ENCODE results near the gene PRDM15.

Gene PRDM15

DNA sequence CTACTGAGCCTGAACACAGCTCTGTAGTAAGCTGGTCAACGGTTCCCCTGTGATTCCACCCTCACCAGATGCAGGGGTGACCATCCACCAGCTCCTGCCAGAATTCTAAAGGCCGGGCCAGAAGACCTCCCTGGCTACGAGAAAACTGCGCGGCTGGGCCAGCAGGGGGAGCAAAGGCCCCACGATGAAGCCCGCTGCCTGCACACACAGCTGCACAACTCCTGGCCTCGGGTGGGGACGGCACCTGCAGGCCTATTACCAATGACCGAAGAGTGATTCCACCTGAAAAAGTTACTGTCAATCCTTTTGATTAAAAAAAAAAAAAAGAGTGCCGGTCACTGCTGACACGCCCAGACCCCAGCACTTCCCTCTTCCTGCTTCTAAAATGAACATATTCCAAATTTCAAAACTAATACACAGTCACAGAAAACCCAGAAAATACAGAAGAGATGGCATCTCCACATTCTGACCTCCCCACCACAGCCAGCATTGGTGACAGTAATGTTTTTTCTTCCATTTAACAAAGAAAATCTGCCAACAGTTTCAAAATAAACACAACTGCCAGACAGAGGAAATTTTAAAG is 62.5 kb downstream of the PRDM15 start:
- Histone ChIP-seq H4K20me1 (no peaks in the 10 kb centered on the region), H3K9ac (no peak overlapping the region), H3K9me3 (no peaks in the 10 kb centered on the region), H3K4me3 (no peak overlapping the region), H3K27ac (peak overlapping the region; percentile 35), H3K4me2 (0 out of 2 replicates have a peak overlapping the region, but pooled peaks have one; percentile 16), H3K4me1 (peaks cover 35% of the 10 kb centered on the region), H3K27me3 (no peaks in the 10 kb centered on the region), H3K36me3 (peaks cover 44% of the 10 kb centered on the region)
- no peak for TF ChIP-seq Cebpa-rat (IDR thresholded peaks at IDR 0.05)

DNA sequence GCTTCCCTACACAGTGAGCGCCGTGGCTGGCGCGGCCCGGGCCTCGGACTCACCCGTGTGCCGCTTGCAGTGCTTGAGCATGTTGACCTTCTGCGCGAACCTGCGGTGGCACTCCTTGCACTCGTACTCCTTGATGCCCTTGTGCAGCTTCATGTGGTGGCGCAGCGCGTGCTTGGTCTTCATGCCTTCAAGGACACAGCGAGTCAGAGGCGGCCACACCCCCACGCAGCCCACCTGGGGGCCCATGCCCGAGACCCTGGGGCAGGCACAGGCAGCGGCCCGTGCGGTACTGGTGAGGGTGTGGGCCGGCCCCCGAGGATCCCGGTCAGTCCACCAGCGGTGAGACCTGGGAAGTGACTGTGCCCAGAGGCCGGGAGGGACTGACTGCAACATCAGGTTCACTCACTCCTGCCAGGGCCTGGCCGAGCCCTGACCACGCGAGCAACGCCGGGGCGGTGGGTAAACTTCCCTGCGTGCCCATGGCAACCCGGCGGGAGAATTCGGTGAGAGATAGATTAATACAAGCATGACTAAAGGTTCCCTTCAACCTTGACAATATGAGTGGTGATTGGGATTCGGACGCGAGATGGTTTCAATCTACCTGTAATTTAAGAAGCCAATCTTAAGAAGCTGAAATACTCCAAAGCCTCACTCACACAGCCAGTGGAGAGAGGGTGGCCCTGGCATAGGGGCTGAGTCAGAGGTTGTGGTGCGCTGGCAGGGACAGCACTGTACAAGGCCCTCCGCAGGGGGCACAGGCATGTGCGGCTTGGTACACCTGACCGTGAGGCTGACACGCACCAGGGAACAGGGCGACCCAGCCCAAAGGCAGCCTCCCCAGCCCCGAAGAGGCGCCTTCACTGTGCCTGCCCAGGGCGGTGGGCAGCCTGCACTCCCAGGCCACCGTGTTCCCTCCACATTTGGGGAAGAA is 63.2 kb downstream of the PRDM15 start:
- H3K36me3 ChIP-seq = peaks cover 51% of the 10 kb centered on the region
- no peaks in the 10 kb centered on the region for H4K20me1 ChIP-seq

DNA sequence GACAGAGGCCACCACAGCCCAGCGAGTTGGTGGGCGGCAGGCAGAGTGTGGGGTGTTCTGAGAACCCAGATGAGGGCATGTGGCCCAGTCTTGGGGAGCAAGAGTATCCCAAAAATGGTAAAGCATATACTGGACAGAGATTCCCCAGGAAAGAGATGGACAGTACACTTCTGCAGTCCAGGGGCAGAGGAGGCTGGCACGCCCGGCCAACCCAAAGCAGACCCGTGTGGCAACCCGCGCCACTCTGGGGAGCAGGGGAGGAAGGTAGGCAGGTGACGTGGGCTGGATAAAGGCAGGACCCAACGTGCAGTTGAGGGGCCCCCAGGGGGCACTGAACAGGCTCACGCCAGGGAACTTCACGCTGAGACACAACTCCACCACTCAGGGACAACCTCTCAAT is 65.9 kb downstream of the PRDM15 start:
- Histone ChIP-seq H3K4me3 (no peak overlapping the region), H3K36me3 (peaks cover 68% of the 10 kb centered on the region), H3K27me3 (no peaks in the 10 kb centered on the region), H3K27ac (0 out of 2 replicates have a peak overlapping the region, but pooled peaks have one; percentile 2), H3K4me2 (no peak overlapping the region), H3K9ac (no peak overlapping the region), H3K4me1 (peaks cover 26% of the 10 kb centered on the region), H3K9me3 (no peaks in the 10 kb centered on the region), H4K20me1 (no peaks in the 10 kb centered on the region)
- no peak for TF ChIP-seq Cebpa-rat (IDR thresholded peaks at IDR 0.05)

More for the DNA sequence above, 63.2 kb downstream of the PRDM15 start:
- no peak for TF ChIP-seq Cebpa-rat (IDR thresholded peaks at IDR 0.05)
- no peak overlapping the region for H3K4me3 ChIP-seq
- no peak overlapping the region for H3K9ac ChIP-seq
- peak overlapping the region; percentile 35 for H3K27ac ChIP-seq
- H3K9me3 ChIP-seq = no peaks in the 10 kb centered on the region
- H3K27me3 ChIP-seq = no peaks in the 10 kb centered on the region
- H3K4me2 ChIP-seq = no peak overlapping the region
- peaks cover 29% of the 10 kb centered on the region for H3K4me1 ChIP-seq

DNA sequence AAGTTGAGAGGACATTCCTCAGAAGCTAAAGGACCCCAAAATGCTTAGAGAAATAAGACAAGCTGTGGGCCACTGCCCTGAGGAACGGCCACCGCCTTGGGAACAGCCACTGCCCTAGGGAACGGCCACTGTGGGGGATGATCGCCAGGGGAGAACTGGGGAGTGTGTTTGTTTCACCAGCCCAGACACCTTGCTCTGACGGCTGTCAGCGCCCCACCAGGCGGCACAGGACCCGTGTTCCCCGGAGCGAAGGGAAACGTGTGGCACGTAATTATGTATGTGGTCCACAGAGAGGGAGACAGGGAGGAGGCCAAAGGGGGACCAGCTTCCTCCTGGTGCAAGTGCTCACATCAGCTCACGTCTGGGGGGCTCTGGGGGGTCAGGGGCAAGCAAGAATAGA is 66.5 kb downstream of the PRDM15 start:
- Histone ChIP-seq H3K36me3 (peaks cover 73% of the 10 kb centered on the region), H3K27ac (no peak overlapping the region)

DNA sequence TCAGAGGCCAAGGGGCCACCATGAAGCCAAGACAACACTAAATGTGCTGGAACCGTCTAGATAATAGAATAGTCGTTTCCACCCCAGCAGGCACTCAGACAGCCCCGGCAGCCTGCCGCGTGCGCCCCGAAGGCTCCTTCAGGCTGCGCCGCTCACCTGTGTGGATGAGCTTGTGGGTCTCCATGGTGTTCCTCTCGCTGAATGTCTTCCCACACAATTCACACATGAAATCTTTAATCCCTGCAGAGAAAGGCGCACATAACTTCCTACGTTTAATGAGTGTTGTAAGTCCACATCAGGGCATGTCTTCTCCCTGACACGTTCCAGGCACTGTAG is 68.6 kb downstream of the PRDM15 start:
- Histone ChIP-seq H3K4me2 (no peak overlapping the region), H3K27me3 (no peaks in the 10 kb centered on the region), H3K4me3 (no peak overlapping the region), H3K27ac (no peak overlapping the region), H3K9me3 (no peaks in the 10 kb centered on the region), H3K4me1 (peaks cover 10% of the 10 kb centered on the region; the same call in 1 of the 2 replicates), H4K20me1 (no peaks in the 10 kb centered on the region), H3K36me3 (peaks cover 72% of the 10 kb centered on the region), H3K9ac (no peak overlapping the region)
- no peak for TF ChIP-seq Cebpa-rat (IDR thresholded peaks at IDR 0.05)

More for the DNA sequence above, 66.5 kb downstream of the PRDM15 start:
- no peaks in the 10 kb centered on the region for H3K27me3 ChIP-seq
- no peak for TF ChIP-seq Cebpa-rat (IDR thresholded peaks at IDR 0.05)
- no peaks in the 10 kb centered on the region for H4K20me1 ChIP-seq
- no peak overlapping the region for H3K9ac ChIP-seq
- peaks cover 21% of the 10 kb centered on the region for H3K4me1 ChIP-seq
- no peaks in the 10 kb centered on the region for H3K9me3 ChIP-seq
- no peak overlapping the region for H3K4me2 ChIP-seq
- H3K4me3 ChIP-seq = no peak overlapping the region

DNA sequence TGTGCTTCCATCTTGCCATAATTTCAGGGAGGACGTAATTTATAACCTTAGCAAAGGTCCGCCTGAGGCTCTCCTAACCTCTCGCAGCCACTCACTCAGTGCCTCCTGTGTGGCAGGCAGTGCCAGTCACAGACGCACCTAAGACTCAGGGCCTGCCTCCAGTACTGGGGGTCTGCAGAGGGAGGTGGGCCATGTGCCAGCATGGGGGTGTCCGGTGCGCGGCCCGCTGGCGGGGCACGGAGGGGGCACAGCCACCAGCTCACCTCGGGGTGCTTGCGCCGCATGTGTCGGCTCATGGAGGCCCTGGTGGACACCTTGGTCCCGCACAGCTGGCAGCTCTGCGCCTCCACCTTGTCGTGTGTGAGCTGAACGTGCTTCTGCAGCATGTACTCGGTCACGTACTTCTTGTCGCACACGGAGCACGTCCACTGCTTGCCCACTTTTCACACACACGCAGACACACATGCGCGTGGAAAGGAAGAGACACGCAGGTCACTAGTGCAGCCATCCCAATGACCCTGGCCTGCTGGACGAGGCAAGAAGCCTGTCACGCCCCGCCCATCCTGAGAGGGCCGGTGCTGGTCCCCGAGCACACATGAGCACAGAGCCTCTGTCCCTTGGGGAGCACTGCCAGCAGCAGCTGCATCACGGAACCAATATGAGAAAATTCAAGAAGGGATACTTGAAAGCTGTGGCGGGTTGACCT is 69.1 kb downstream of the PRDM15 start:
- no peak overlapping the region for H3K27ac ChIP-seq
- no peak overlapping the region for H3K4me3 ChIP-seq
- H3K9ac ChIP-seq = no peak overlapping the region
- H3K27me3 ChIP-seq = no peaks in the 10 kb centered on the region
- H3K9me3 ChIP-seq = no peaks in the 10 kb centered on the region
- no peaks in the 10 kb centered on the region for H4K20me1 ChIP-seq
- no peak overlapping the region for H3K4me2 ChIP-seq
- TF ChIP-seq Cebpa-rat (IDR thresholded peaks at IDR 0.05) = no peak
- peaks cover 10% of the 10 kb centered on the region; the same call in 1 of the 2 replicates for H3K4me1 ChIP-seq
- peaks cover 67% of the 10 kb centered on the region for H3K36me3 ChIP-seq

DNA sequence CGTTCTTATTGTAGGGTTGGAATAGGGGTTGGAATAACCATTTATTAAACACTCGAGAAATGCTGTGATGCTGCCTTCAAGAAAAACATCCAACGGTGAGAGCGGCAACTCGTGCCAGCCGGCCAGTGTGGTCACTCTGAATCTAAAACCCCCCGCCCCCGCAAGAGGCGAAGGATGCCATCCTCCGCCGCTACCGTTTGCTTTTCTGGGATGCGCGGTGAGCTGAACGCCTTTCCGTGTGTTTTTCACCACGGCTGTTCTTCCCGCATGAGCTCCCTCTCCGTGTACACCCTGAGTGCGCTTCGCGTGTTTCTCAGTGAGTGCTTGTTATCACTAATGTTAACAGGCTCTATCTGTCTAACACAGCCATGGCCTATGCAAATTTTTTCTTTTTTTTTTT is 70.3 kb downstream of the PRDM15 start:
- Histone ChIP-seq H3K4me1 (peaks cover 10% of the 10 kb centered on the region; the same call in 1 of the 2 replicates), H3K27ac (no peak overlapping the region), H3K27me3 (no peaks in the 10 kb centered on the region), H3K4me3 (no peak overlapping the region), H3K36me3 (peaks cover 59% of the 10 kb centered on the region), H3K9ac (no peak overlapping the region), H4K20me1 (no peaks in the 10 kb centered on the region), H3K4me2 (no peak overlapping the region), H3K9me3 (no peaks in the 10 kb centered on the region)
- no peak for TF ChIP-seq Cebpa-rat (IDR thresholded peaks at IDR 0.05)

DNA sequence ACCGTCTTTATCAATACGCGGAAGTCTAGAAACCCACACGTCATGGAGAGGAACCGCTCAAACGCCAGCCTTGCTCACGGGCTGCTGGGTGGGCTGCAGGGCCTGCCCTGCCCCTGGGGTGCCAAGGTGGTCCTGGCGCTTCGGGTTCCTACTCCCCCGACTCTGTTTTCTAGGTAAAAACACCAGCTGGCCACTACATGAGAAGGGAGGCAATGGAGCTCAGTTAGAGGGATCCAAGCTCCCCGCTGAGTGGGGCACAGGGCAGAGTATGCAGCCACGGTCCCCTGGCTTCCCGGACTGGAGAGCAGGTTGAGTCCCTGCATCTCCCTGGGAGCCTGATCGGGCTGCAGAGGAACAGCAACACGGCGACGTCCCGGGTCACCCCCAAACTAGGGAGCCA is 71.0 kb downstream of the PRDM15 start:
- no peak overlapping the region for H3K4me3 ChIP-seq
- no peaks in the 10 kb centered on the region for H3K9me3 ChIP-seq
- H3K27ac ChIP-seq = no peak overlapping the region
- no peak for TF ChIP-seq Cebpa-rat (IDR thresholded peaks at IDR 0.05)
- H4K20me1 ChIP-seq = no peaks in the 10 kb centered on the region
- H3K9ac ChIP-seq = no peak overlapping the region
- H3K4me2 ChIP-seq = no peak overlapping the region
- H3K36me3 ChIP-seq = peaks cover 53% of the 10 kb centered on the region
- no peaks in the 10 kb centered on the region for H3K27me3 ChIP-seq
- H3K4me1 ChIP-seq = peaks cover 16% of the 10 kb centered on the region

DNA sequence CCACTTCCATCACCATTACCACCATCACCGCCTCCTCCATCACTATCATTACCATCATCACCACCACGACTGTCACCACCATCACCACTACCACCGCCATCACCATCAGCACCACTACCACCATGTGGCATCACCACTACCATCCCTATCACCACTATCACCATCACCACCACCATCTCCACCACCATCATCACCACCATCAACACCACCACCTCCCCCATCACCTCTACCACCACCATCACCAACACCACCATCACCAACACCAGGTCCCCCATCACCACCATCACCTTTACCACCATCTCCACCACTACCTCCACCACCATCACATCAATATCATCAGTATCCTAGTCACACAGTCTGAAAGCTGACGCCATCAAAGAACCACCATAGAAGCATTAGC is 72.4 kb downstream of the PRDM15 start:
- TF ChIP-seq Cebpa-rat (IDR thresholded peaks at IDR 0.05) = no peak
- no peak overlapping the region for H3K4me3 ChIP-seq
- peaks cover 29% of the 10 kb centered on the region for H3K4me1 ChIP-seq
- H3K36me3 ChIP-seq = peaks cover 46% of the 10 kb centered on the region
- H3K27ac ChIP-seq = no peak overlapping the region
- no peak overlapping the region for H3K4me2 ChIP-seq
- H3K27me3 ChIP-seq = no peaks in the 10 kb centered on the region
- H3K9me3 ChIP-seq = no peaks in the 10 kb centered on the region
- H3K9ac ChIP-seq = no peak overlapping the region
- H4K20me1 ChIP-seq = no peaks in the 10 kb centered on the region

DNA sequence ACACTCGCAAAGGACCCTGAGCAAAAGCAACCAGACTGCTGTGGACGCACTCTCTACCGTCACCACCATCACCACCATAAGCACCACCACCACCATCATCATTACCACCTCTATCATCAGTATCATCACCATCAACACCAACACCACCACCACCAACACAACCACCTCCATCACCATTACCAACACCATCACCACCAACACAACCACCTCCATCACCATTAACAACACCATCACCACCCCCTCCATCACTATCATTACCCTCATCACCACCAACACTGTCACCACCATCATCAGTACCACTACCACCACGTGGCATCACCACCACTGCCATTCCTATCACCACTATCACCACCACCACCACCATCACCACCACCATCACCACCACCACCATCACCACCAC is 73.5 kb downstream of the PRDM15 start:
- no peaks in the 10 kb centered on the region for H3K27me3 ChIP-seq
- H3K4me2 ChIP-seq = no peak overlapping the region
- H3K4me1 ChIP-seq = peaks cover 35% of the 10 kb centered on the region
- no peaks in the 10 kb centered on the region for H3K9me3 ChIP-seq
- no peak overlapping the region for H3K4me3 ChIP-seq
- TF ChIP-seq Cebpa-rat (IDR thresholded peaks at IDR 0.05) = no peak
- no peaks in the 10 kb centered on the region for H4K20me1 ChIP-seq
- no peak overlapping the region for H3K9ac ChIP-seq
- H3K27ac ChIP-seq = no peak overlapping the region
- peaks cover 43% of the 10 kb centered on the region for H3K36me3 ChIP-seq
